Measurements from ENCODE around the gene ARHGEF38.

ARHGEF38 gene

DNA sequence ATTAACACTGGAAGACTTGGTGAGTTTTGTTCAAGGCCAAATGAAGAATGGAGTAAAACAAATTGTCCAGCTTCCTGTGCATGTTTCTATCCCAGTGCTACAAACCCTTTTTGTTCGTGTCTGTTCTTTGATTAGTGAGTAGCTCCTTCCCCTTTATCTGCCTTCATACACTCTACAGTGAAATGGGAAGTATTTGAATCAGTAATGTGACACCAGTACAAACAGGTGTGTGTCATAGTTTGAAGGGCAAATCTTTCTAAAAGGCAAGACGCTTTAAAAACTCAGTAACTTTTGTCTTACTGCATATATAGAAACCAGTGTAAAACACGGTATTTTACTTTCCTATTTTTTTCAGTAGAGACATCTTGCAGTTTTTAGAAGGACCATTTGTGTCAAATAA, 5.9 kb downstream of the ARHGEF38 start:
- DNase-seq (ENCODE audit: low spot score): no peak

DNA sequence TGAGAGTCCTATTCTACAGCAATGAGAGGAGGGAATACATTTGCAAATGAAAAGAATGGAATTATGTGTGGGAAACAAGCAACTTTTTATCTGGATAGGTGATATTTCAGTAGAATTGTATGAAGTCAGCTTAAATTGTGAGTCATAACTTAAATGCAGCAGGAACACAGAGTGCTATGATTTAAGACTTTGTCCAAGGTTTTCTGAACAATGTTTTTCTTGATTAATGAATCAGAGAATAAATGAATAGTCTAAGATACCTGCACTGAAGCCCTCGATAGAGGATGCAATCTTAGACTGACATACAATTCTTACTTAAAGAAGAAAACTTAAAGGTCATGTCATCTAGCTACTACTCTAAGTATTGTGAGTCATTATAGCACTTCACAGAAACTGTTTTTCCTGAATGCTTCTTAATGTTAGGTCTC, 8.0 kb downstream of the ARHGEF38 start:
- no peak for DNase-seq (ENCODE audit: low spot score)

DNA sequence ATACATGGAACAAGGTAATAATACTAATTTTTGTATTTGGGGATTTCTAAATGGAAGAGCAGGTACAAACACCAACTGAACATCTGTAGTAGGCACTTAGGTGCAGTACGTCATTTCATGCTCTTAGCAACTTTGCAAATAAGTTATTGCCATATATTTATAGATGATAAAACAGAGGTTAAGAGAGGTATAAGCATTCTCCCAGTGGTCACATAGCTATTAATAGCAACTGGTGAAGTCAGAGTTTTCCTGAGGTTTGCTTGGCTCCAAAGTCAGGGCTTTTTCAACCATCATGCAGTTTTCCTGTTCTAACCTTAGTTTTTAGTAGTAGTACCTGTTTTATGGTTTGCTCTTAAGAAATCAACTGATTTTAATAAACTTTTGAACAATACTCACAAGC, 10.9 kb downstream of the ARHGEF38 start:
- DNase-seq (ENCODE audit: low spot score): no peak

DNA sequence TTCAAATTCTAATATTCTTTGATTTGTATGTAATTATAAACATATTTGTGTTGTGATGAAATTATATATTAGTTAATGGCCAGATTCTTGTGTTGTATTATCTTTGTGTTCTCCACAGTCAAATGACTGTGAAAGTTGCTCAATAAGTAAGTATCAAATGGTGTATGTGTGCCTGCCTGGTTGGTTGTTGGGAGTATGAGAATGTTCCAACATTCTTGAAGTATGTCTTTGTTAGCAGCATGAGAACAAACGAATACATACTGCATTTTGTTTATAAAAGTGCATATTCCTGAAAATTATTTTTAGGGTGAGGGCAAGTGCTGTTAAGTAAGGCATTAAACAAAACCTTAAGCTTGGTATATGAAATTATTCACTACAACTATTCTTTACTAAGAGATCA, 16.2 kb downstream of the ARHGEF38 start:
- DNase-seq (ENCODE audit: low spot score): no peak

DNA sequence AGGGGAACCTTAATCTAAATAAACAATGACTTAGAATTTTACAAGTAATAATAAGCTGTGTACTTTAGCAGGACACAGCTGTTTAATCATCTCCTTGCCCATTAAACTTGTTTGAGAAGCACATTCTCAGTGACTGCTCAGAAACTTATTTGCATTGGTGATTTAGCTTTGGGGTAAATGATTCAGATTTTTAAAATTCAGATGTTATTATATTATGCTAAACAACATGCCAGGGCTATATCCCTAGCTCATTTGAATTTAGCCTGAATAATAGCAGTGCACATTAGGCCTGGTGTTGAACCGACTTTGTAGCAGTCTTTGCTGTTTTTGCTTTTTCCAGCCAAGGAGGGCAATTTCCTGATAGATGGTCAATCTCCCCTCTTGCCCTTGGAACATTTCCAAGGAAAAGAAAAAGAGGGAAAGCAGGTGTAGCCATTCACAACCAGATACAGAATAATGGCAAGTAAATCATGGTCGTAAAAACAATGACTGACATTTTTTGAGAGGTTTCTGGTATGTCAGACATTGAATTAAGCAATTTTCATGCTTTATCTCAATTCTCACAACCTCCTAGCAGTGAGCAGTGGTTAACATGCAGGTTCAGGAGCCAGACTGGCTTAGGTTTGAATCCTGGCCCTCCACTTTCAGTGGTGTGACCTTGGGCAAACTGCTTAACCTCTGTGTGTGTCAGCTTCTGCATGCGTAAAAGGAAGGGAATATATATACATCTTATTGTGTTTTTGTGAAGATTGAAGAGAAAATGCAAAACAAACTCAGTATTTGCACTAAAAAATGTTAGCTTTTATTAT, 16.8 kb downstream of the ARHGEF38 start:
- DNase-seq (ENCODE audit: low spot score): no peak

DNA sequence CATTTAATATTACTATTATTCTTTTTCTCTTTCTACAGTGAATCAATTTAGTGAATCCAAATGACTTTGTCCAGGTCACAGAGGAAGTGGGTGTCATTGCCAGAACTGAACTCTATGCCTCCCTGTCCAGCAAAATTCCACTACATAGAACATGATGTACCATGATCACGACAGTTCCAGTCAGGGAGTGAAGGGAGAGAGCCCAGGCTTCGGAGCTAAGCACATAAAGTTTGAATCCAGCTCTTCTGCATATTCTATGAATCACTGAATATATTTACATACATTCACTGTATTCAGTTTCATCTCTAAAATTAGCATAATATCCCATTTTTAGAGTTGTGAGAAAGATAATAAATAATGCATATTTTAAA, 17.4 kb downstream of the ARHGEF38 start:
- DNase-seq (ENCODE audit: low spot score): no peak

DNA sequence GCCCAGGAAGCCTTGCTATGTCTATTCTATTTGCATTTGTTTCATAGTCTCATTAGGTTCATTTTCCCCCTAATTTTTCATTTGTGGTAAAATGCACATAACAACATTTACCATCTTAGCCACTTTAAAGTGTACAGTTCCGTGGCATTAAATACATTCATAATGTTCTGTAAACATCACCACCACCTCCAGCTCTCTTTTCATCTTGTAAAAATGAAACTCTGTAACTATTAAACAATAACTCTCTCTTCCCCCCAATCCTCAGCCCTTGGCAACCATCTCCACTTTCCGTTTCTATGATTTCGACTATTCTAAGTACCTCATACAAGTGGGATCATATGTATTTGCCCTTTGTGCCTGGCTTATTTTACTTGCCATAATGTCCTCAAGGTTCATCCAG, 19.9 kb downstream of the ARHGEF38 start:
- no peak for DNase-seq (ENCODE audit: low spot score)

DNA sequence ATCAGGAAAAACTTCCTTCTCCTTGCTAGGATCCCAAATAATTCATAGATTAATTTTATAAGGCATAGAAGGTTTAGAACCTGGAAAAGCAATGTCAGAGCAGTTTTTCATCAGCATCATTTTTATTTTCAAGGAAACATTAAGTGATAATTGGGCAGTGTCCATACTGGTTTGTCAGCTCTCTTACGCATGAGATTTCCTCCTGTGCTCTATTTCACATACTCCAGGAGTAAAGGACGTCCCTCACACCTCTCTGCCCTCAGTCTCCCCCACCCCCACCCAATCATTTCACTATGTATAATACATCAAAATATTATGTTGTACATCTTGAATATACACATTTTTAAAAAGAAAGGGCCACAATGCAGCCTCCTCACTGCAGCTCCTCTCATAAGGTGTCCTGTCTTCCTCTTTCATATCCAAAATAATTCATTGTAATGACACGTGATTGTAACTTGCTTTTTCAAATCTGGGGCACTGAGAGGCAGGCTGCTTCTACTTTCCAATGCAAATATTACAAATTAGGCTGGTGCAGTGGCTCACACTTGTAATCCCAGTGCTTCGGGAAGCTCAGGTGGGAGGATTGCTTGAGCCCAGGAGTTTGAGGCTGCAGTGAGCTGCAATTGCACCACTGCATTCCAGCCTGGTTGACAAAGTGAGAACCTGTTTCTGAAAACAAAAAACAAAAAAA, 34.4 kb downstream of the ARHGEF38 start:
- DNase-seq (ENCODE audit: low spot score): no peak

DNA sequence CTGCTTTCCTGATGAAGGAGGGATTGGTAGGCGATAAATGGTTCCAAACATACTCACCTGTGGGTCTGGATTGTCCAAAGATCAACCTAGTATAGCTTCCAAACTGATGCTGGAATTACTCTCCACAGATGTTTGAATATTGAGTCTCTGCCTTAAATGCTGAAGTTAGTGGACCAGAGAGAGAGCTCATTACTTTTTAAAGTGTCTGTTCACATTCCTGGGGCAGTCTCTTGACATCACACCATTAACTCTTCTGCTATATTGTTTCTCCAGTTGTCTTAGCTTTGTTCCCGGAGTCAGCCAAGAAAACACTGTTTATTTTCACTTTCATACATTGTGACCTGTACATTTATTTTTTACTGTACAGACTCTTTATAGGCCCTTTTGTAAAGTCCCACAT, 35.4 kb downstream of the ARHGEF38 start:
- no peak for DNase-seq (ENCODE audit: low spot score)

DNA sequence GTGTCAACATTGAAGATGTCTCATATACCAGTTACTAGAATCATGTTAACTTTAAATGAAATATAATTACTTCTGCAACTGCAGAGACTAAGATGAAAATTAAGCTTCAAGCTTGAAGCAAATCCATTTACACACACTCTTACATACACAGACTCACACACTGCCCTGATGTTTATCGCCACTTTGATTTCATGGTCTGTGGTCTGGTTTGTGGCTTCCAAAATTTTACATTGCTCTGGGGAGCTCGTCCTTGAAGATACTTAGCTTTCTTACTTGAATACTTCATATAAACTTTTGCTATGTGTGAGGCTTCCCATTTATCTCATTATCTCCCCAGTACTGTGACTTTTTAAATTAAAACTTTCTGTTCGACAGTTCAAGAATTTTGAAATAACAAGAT, 35.8 kb downstream of the ARHGEF38 start:
- no peak for DNase-seq (ENCODE audit: low spot score)

DNA sequence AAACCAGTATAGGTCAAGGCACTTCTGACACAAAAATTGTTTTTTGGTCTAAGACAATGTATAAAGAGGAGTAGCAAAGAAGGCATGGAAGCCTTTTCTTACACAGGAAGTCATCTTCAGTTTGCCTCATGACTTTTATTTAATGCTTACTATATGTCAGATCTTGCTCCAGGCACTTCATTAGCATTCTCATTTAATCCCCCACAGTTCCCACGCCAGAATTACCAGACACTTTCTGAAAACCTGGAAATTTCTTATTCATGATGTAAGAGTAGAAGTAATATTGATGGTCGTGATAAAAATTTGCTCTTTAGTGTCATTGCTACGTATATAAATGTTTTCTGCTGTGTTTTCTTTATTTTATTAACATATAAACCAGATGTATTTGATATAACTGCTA, 39.2 kb downstream of the ARHGEF38 start:
- no peak for DNase-seq (ENCODE audit: low spot score)

DNA sequence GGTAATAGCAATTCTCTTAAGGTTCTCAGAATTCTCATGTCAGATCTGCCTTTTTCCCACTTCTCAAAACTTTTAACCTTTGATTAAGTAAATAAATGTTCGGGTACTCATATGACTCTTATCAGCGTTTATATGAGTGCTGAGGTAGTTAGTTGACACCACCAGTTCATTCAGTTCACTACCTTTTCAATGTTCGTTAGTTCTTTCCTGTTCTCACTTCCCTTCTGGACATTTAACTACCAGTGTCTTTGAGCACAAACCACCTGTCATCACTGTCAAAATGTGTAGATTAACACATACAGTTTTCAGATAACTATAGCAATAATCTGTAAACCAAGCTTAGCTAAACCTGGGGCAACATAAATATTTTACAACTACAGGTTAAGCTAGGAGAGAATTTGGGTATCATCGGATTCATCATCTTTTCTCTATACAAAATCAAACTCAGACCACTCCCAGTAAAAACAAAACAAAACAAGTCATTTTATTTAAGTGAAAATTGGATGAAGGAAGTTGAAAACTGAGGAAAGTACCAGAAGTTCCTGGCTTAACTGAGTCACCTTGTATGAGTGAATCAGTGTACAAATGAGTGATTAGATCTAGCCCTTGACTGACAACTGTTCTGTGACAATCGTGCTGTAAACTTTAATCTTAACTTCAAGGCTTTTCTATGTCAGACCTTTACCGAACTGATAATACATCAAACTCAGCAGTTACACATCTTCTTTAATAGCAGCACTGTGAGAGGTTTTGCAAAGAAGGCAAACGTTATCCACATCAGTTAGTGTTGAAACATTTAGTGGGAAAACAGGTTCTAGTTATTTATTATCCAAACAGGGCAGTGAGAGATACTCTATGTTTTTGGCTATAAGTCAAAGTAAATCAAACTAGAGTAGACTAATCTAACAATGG, 41.9 kb downstream of the ARHGEF38 start:
- no peak for DNase-seq (ENCODE audit: low spot score)

DNA sequence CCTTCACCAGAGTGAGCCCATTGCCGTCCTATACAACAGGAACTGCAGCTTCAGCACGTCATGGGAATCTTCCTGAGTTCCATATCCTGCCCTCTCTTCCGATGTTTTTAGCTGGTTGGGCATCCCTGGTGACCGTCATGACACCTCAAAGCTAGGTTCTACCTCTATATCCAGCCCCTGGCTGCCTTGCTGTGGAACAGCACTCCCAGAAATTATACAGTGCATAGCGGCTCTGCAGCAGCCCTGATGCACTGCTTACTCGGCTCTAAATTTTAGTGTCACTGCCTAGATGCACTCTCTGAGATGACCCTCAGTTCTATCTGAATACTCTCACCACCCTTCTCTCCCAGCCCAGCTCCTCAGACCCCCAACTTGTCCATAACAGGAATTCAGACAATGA, 44.3 kb downstream of the ARHGEF38 start:
- no peak for DNase-seq (ENCODE audit: low spot score)

DNA sequence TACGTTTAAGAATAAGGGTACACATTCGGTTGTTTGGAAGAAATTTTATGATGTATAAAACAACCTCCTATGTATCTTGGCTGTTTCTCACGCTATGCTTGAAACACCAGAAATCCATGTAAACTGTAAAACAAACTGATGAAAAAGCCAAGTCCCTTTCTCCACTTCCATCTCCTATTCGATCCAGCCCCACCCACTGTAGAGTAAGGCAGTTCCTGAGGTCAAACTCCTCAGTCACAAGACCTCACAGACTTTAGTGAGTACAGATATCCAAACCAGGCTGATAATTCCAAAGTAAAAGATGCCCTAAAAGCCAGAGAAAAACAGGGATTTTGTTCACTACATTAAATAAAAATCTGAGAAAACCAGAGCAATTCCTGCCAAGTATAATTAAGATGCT, 45.6 kb downstream of the ARHGEF38 start:
- DNase-seq (ENCODE audit: low spot score): no peak

DNA sequence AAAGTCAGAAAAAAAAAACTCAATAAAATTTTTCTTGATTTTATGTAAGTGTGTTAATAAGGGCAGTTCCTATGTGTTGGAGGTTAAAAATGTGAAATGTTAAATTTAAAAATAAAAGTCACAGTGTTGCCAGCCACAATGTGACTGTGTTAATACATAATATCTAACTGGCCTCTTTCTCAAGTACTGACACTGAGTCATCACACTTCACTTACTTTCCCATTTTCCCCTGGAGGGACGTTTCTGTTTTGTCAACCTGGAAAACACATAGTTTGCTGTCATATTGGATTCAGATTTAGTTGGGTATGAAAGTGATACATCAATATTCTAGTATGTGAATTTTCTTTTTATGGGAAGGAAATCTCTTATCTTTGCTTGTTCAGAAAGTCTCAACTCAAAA, 46.4 kb downstream of the ARHGEF38 start:
- no peak for DNase-seq (ENCODE audit: low spot score)

DNA sequence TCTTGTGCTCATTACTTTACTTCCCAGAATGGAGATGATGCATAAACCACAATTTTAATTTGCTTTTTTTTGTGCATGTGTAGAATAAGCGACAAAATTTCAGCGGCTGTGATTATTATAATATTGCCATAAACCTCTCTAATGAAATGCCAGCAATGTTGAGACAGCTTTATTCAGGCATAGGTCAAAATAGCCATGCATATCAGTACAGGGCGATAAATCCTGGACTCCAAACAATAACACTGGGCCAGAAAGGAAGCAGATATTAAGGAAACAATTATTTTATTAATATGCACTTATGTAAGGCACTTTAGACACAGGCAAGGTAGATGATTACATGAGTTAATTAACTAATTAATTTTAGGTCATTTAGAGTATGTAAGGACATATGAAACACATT, 47.1 kb downstream of the ARHGEF38 start:
- no peak for DNase-seq (ENCODE audit: low spot score)

DNA sequence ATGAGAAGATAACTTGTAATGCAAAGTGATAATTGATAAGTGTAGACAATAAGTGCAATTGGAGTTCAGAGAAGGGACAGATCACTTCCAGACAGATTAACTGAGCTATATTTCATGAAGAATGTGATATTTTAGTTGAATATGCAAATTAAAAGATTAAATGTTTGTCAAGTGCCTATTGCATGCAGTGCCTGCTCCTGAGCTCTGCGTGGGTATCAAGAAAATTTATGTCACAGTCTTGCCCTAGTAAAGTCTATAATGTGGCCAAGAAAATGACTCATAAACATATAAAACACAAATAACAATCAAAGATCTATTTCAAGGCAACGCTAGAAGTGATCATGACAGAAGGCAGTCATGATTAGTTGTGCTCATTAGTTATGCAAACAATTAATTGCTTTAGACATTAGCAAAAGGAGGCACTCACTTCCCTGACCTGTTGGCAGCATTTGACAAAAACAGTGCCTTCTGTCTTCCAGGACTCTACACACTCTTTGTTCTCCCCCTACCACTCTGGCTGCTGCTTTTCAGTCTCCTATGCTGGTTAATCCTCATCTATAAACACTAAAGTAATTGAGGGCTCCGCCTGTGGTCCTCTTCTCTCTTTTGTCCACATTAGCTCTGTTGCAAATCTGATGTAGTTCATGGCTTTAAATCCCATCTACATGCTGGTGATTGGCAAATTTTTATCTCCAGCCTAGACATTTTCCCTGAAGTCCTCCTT, 47.7 kb downstream of the ARHGEF38 start:
- DNase-seq (ENCODE audit: low spot score): no peak

DNA sequence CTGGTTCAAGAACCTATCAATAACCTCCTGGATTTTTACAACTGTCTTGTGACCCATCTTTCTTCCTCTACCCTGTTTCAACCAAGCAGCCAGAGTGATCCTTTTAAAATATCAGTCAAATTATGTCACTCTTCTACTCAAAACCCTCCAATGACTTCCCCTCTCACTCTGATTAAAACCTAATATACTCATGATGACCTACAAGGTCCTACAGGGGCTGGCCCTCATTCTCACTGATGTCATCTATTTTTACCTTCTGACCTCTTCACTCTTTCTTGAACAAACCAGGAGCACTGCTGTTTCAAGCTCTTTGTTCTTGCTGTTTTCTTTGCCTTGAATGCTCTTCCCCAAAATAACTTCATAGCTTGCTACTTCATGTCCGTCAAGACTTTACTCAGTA, 48.5 kb downstream of the ARHGEF38 start:
- no peak for DNase-seq (ENCODE audit: low spot score)

DNA sequence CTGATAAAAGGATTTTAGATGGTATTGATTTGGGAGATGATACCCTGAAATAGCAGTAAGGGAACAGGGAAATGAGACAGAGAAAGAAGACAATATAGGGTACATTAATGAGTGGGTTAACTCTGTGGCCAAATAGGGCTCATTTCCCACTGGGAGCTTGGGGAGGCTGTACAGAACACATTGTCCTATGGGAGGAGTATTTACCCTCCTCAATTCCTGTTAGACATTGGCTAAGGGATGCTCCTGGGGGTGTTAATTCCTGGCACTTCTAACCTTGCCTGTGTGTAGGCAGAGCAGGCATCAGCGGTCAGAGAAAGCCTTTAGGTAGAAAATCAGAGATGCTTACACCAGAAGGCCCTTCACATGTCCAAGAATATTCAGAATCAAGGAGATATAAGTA, 49.0 kb downstream of the ARHGEF38 start:
- no peak for DNase-seq (ENCODE audit: low spot score)

DNA sequence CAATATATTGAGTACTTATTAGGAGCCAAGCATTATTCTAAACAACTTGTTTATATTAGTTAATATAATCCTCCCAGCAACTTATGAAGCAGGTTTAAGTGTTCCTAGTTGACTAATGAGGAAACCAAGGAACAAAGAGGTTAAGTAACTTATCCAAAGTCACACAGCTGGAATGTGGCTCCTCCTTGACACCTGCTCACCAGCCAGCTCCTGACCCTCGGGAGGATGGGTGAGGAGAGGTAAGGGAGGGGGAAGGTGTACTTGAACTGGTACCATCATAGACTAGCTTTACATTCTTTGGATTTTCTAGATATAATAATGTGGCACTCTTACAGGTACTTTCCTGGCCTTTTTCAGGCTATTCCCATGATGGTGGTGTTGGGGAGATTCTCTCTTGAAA, 50.7 kb downstream of the ARHGEF38 start:
- no peak for DNase-seq (ENCODE audit: low spot score)

DNA sequence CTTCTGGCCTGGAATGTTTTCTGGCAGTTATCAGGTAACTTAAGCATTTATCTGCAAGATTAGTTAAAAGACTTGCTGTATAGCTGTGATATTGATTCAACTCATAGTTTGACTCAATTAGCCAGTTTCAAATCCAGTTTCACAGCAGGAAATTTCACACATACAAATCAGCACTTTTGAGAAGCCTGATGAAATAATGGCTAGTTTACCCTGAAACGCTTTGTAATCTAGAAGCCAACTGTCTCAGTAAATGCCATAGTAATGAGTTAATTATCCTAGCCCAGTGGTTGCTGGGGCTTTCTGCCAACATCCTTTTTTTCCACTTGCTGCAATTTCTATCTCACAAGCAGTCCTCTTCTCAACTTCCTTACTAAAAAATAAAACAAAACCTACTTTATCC, 53.1 kb downstream of the ARHGEF38 start:
- no peak for DNase-seq (ENCODE audit: low spot score)

DNA sequence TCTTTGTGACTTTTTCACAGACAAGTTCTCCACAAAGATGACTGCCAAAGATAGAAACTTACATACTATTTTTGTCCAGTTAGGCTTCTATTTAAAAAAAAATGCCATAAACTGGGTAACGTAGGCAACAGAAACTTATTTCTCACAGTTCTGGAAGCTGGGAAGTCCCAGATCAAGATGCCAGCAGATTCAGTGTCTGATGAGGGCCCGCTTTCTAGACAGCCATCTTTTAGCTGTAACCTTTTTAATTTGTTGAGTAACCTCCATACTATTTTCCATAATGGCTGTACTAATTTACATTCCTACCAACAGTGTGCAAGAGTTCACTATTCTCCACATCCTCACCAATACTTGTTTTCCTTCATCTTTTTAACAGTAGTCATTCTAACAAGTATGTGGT, 55.5 kb downstream of the ARHGEF38 start:
- DNase-seq (ENCODE audit: low spot score): no peak
